NCI-H82 treated with DMSO at 0.1 percent for 48 hours (cell line): ENCODE results near the gene MYBL2.
"Not testable (repeated sequence)": the region's sequence is repeated elsewhere in the genome, so short reads cannot be mapped to it uniquely, and the experiment has no call there.

Source experiments
- DNase-seq: peaks from one replicate; lab custom pipeline; 2025; ENCODE audit not compliant: unreplicated experiment; lab: John Stamatoyannopoulos, UW

Gene MYBL2

DNA sequence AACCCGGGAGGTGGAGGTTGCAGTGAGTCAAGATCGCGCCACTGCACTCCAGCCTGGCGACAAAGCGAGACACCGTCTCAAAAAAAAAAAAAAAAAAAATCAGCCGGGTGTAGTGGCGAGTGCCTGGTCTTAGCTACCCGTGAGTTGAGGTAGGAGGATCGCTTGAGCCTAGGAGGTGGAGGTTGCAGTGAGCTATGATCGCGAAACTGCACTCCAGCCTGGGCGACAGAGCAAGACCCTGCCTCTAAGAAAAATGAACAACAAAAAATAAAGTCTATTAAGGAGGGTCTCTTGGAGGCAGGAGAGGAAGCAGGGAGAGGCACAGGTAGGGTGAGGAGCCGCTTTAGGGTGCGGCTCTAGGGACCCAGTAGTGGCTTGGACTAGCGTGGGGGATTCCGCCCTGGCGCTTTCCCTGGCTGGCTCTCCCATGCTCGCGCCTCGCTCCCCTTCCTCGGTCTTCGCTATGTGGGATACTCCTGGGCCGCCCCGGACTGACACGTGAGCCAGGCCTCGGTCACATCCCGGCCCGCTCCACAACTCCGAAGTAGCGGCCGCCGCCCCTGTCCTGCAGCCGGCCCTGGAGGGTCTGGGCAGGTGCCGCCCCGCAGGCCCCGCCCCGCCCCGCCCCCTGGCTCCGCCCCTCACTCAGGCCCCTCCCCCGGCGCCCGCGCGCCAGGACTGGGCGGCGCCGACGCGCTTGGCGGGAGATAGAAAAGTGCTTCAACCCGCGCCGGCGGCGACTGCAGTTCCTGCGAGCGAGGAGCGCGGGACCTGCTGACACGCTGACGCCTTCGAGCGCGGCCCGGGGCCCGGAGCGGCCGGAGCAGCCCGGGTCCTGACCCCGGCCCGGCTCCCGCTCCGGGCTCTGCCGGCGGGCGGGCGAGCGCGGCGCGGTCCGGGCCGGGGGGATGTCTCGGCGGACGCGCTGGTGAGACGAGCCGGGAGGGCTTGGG is at the start of gene MYBL2:
Gene MYBL2, plus strand, starts transcription at position 739 of the 953 bp plus-strand sequence. Its CDS starts 170 bp downstream, at position 909.
- peak; percentile 30 for DNase-seq

DNA sequence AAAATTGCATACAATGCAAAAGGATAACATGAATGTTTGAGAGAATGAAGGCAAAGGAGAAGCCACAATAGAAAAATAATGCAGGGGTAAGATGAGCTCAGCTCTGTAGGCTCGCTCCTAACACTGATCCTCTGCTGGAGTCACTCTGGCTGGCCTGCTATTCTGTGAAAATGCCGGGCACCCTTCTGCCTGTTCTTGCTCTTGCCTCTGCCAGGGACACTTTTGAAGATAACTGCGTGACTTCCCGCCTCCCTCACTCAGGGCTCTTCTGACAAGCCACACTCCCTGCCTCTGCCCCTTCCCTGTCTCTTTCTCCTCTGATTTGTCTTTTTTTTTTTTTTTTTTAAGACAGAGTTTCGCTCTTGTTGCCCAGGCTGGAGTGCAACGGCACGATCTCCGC is 35.3 kb upstream of the MYBL2 start:
- DNase-seq, result no peak

- no peak for DNase-seq
Measured at GRCh38 chr20:43636429-43636828, 30.5 kb upstream of the MYBL2 start.

DNA sequence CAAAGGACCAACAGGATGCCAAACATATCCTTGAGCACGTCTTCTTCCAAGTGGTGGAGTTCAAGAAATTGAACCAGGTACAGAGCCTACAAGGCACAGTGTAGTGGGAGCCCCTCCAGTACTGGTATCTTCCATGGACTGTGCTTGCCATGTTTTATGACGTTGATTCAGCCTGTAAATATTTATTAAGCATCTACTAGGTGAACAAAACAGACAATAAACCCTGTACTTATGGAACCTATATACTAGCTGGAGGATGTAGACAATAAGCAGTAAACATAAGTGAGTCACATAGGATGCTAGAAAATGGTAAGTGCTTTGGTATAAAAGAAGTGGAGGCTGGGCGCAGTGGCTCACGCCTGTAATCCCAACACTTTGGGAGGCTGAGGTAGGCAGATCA is 24.4 kb upstream of the MYBL2 start:
- DNase-seq, result no peak

DNA sequence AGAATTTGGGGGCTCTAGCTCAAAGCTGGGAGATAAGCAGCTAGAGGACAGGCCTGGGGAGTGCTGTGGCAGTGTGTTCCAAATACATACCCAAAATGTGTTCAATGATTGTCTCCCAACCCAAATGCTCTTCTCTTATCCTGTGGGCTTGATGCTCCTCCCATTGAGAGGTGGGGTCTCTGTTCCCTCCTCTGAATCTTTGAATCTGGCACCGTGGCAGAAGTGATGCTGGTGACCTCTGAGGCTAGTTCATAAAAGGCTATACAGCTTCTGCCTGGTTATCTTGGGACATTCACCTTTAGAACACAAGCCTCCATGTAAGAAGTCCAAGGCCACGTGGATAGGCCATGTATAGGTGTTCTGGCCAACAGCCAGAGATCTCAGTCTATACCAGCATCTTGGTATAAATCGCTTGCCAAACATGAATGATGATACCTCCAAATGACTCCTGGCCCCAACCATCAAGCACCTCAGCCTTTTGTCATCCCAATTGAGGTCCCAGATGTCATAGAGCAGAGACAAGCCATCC is 15.9 kb upstream of the MYBL2 start:
- DNase-seq, result no peak

- not testable (repeated sequence) for DNase-seq
Measured at GRCh38 chr20:43651650-43652184, 15.2 kb upstream of the MYBL2 start.

DNA sequence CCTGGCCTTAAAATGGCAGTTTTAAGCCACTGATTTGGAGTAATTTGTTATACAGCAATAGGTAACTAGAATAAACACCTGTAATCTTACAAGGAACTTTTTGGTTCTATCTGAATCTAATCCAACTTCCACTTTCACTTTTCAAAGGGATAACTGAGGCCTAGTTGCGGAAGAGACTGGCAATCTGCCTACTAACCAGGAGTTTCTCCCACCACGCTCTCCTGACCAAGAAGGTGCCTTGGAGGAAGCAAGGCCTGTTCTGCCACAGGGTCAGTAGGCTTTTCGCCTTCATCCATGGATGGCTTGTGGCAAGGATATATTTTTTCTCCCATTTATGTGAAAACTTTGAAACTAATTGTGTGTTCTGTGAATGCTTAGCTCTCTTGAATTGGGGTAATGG is 12.9 kb upstream of the MYBL2 start:
- no peak for DNase-seq

- not testable (repeated sequence) for DNase-seq
Measured at GRCh38 chr20:43655176-43655575, 11.7 kb upstream of the MYBL2 start.

- no peak for DNase-seq
Measured at GRCh38 chr20:43655937-43656336, 11.0 kb upstream of the MYBL2 start.

DNA sequence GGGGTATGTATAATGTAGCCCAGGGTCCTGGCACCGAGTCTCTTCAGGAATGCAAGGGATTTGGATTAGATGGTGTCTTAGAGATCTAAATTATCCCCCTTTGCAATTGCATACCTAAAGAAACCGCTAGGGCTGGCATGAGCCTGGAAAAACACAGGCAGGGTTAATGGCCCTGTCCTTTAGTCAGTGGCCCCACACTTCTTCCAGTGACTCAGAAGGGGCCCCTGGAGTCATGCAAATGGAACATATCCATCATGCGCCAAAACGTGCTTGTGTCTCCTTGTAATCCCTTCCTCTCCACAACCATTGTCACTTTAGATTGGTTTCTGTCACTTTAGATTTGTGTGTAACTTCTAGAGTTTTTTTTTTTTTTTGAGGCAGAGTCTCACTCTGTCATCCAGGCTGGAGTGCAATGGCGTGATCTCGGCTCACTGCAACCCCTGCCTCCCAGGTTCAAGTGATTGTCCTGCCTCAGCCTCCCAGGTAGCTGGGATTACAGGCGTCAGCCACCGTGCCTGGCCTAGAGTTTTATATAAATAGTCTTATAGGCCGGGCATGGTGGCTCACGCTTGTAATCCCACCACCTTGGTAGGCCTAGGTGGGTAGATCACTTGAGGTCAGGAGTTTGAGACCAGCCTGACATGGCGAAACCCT is 8.7 kb upstream of the MYBL2 start:
- no peak for DNase-seq

GRCh38 chr20:43658723-43659419 is 8.0 kb upstream of the MYBL2 start:
- DNase-seq, result no peak

GRCh38 chr20:43662943-43663655 is 3.8 kb upstream of the MYBL2 start:
- DNase-seq, result no peak

DNA sequence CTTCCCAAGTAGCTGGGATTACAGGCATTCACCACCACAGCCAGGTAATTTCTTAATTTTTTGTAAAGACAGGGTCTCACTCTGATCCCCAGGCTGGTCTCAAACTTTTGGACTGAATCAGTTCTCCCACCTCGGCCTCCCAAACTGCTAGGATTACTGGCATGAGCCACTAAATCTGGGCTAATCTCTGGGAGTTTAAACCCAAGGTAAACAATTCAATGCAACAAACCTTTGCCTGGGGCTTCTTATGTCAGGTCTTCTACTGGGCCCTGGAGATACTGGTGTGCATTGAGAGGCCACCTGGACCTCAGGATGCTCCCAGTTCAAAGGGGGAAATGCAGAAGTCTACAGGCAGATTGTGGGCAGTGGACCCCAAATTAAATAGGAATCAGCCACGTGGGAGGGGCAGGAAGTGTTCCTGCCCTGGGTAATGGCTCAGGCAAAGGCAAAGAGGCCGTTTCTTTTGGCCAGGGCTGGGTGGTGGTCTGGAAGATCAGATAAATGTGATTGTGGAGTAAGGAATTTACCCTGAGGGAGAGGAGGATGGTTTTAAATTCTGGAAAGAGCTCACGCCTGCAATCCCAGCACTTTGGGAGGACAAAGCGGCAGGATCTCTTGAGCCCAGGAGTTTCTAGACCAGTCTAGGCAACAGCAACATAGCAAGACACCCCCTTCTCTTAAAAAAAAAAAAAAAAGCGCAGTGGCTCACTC is 1.3 kb upstream of the MYBL2 start:
- DNase-seq, result peak; percentile 36

GRCh38 chr20:43667341-43668132 is 623 bp downstream of the MYBL2 start:
- no peak for DNase-seq

DNA sequence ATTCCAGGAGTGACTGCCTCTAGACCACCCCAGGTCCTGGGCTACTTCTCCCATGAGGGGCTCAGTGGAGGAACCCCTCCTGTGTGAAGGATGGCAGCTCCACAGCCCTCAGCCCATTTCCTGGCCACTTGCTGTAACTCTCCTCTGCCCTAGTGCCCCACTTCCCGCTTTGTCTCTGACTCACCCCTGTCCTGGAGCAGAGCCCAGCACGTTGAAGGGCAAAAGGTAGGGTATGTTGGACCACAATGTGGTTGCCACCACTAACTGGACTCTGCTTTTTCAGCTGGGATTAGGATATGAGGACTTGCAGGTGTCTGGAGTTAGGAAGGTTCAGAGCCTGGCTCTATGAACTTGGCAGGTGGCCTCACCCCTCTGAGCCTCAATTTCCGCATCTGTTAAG is 2.4 kb downstream of the MYBL2 start:
- no peak for DNase-seq

- DNase-seq, result no peak
Measured at GRCh38 chr20:43670423-43670822, 3.5 kb downstream of the MYBL2 start.

- DNase-seq, result no peak
Measured at GRCh38 chr20:43676368-43676767, 9.5 kb downstream of the MYBL2 start.

DNA sequence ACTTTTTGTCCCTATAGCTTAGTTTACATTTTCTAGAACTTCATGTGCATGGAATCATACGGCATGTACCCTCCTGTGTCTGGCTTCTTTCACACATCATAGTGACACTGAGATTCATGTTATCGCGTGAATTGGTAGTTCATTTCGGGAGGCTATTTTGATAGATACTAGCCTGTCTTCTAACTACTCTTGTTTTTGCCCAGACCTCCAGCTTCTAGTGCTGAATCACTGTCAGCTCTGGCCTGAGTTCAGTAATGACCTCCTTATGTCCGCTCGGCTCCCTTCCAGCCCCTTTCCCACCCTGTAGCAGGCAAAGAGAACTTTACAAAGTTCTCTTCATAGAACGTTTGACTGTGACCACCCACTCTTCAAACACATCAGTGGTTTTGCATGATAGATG is 14.1 kb downstream of the MYBL2 start:
- DNase-seq, result no peak

- no peak for DNase-seq
Measured at GRCh38 chr20:43681468-43681942, 14.6 kb downstream of the MYBL2 start.
